Adrenal gland (tissue), 12 donors: ENCODE measurements around the gene PRSS56. TPM values are rescaled to one million over a fixed set of nuclear protein-coding genes. Genes with fewer than 3 reads are reported as not detected.

Experiments used
- DNase-seq, 7 donors: peaks; one replicate each; pipeline ENCODE4 v3.0.0-alpha.2; 2019 to 2020
- H3K27ac ChIP-seq, 5 donors: fragments of 200-600 bp; sonication (generic) in 4 of 5; 1 replicate in 3 of 5; 2 replicates in 2 of 5; pipeline versions ENCODE4 v1.5.1 to v1.8.0; 2016 to 2020; ENCODE audit warnings: mild to moderate bottlenecking in 1 of 5
- H3K27me3 ChIP-seq: fragments of 200-600 bp; 2 replicates; pipeline ENCODE4 v1.8.0; 2021
- H3K36me3 ChIP-seq, 2 donors: fragments of 200-600 bp; replicated peaks in 1 of 2; 1 replicate in 1 of 2; 2 replicates in 1 of 2; pipeline versions ENCODE4 v1.5.1 to v1.8.0; 2018 to 2022
- H3K4me1 ChIP-seq, 2 donors: fragments of 200-600 bp; replicated peaks in 1 of 2; 1 replicate in 1 of 2; 2 replicates in 1 of 2; pipeline versions ENCODE4 v1.5.1 to v1.8.0; 2018 to 2021
- H3K4me3 ChIP-seq, 4 donors: fragments of 200-600 bp; sonication (generic) in 3 of 4; one replicate each; pipeline ENCODE4 v1.5.1; 2016 to 2018
- H3K9me3 ChIP-seq, 3 donors: fragments of 200-600 bp; sonication (generic) in 1 of 3; replicated peaks in 1 of 3; 1 replicate in 2 of 3; 2 replicates in 1 of 3; pipeline versions ENCODE4 v1.5.1 to v1.8.0; 2016 to 2021
- CTCF ChIP-seq, 6 experiments: fragments of 450-650 bp in 4 of 6; fragments of 200-600 bp in 2 of 6; sonication (generic) in 1 of 6; IDR thresholded peaks; 1 replicate in 5 of 6; 2 replicates in 1 of 6; pipeline versions ENCODE4 v1.5.1 to v1.8.0; 2016 to 2021; ENCODE audit warnings: antibody characterized with exemption in 6 of 6, mild to moderate bottlenecking in 2 of 6, moderate library complexity in 1 of 6
- POLR2A ChIP-seq, 2 donors: fragments of 450-650 bp; IDR thresholded peaks; one replicate each; pipeline ENCODE4 v1.6.1; 2017; ENCODE audit warnings: antibody characterized with exemption in 2 of 2, mild to moderate bottlenecking in 2 of 2, moderate library complexity in 1 of 2
- WGBS, 4 donors: extraction: QIAGEN DNeasy Blood & Tissue Kit in 2 of 4; methylation state at CpG; one replicate each; pipeline versions ENCODE4 v1.1.5 to v1.1.7; 2013 to 2017; 5-methylcytosine and 5-hydroxymethylcytosine counted together
- intact Hi-C, 2 donors: fragments of 100-400 bp; cut with DNase I; formaldehyde crosslinking; loops; one replicate each; pipeline versions ENCODE4 v1.14.1 to v1.15.0; 2022 to 2023
- polyA plus RNA-seq, 3 donors: library from polyadenylated mRNA; stranded (reverse); fragments of 200-250 nt in 2 of 3; fragments of 350-450 nt in 1 of 3; fragmentation: Illumina TruSeq in 1 of 3; extraction: RNeasy Lipid Tissue Mini Kit (QIAGEN cat#74804) in 1 of 3; gene quantifications; one replicate each; pipeline ENCODE4 v1.2.3, GENCODE V29; 2013 to 2014
- total RNA-seq, 9 donors: library from RNA; depleted of rRNA in 4 of 9; stranded (reverse); fragments of >200 nt in 4 of 9; fragments of 120-200 nt in 1 of 9; fragmentation: NEBNext Ultra II Directional in 1 of 9; extraction: Animal tissue kit (Norgen Biotek cat#: 25700) in 1 of 9; gene quantifications; one replicate each; pipeline versions ENCODE4 v1.1.0 to v1.2.4, GENCODE V29; 2013 to 2023
- donor health status: healthy with polysubstance abuse.
- donor health status: Bipolar disorder and iron deficiency.
- donor health status: DM: yes; HTN: yes; CAD: no.
- donor health status: DM: no; HTN: no; CAD: no.
- donor health status: DM: no; HTN: no; CAD: no.
- donor health status: DM: yes; HTN: yes; CAD: no.

The PRSS56 gene
- total and polyA plus RNA-seq, 12 donors = 0.06 to 0.28 (median 0.07) TPM; not detected in 9

GRCh38 chr2:232523682-232524597 lies 3.8 kb downstream of the PRSS56 start:
- peaks cover 36% of the 10 kb centered on the region for H3K27me3 ChIP-seq

GRCh38 chr2:232524771-232525170 lies 4.6 kb downstream of the PRSS56 start:
- no peaks in the 10 kb centered on the region for H3K9me3 ChIP-seq
- peaks cover 7 to 23% of the 10 kb centered on the region in 2 donors for H3K4me1 ChIP-seq
- no peak overlapping the region for H3K4me3 ChIP-seq
- intact Hi-C loops = loop anchor here in 1 of 2 donors (10.0 kb wide), 1 partner anchor 620 kb away; no protein-coding TSS in a partner anchor
- TF ChIP-seq POLR2A (IDR thresholded peaks at IDR 0.05) = no peak
- no peak for TF ChIP-seq CTCF (IDR thresholded peaks at IDR 0.05)
- H3K36me3 ChIP-seq = no peaks in the 10 kb centered on the region
- DNase-seq = no peak
- peaks cover 36% of the 10 kb centered on the region for H3K27me3 ChIP-seq
- no peak overlapping the region for H3K27ac ChIP-seq
- 57 to 83% (median 65%) methylated on average over 1 to 6 of the region's 6 CpGs for WGBS, 4 donors

More at GRCh38 chr2:232523682-232524597, 3.8 kb downstream of the PRSS56 start:
- peak in 3 of 7 donors; percentile 43 to 51 (median 44) for DNase-seq
- H3K36me3 ChIP-seq = no peaks in the 10 kb centered on the region
- H3K27ac ChIP-seq = no peak overlapping the region
- intact Hi-C loops = loop anchor here in 1 of 2 donors (2.0 to 10.0 kb wide), 2 partner anchors 79 to 619 kb away; no protein-coding TSS in a partner anchor
- WGBS, 4 donors = 2 to 18% (median 7%) methylated on average over 3 to 75 of the region's 75 CpGs
- peaks cover 7 to 23% of the 10 kb centered on the region in 2 donors for H3K4me1 ChIP-seq
- H3K4me3 ChIP-seq = peak overlapping the region in 1 of 4 donors; percentile 40
- H3K9me3 ChIP-seq = no peaks in the 10 kb centered on the region
- TF ChIP-seq POLR2A (IDR thresholded peaks at IDR 0.05) (no peak), CTCF (IDR thresholded peaks at IDR 0.05) (no peak)

- Histone ChIP-seq H3K4me3 (no peak overlapping the region), H3K27ac (no peak overlapping the region), H3K36me3 (no peaks in the 10 kb centered on the region), H3K9me3 (no peaks in the 10 kb centered on the region), H3K4me1 (peaks cover 7 to 23% of the 10 kb centered on the region in 2 donors), H3K27me3 (peaks cover 36% of the 10 kb centered on the region)
- TF ChIP-seq POLR2A (IDR thresholded peaks at IDR 0.05) = no peak
- TF ChIP-seq CTCF (IDR thresholded peaks at IDR 0.05) = no peak
- no peak for DNase-seq
- 78 to 93% (median 84%) methylated on average over 2 to 14 of the region's 14 CpGs for WGBS, 4 donors
- intact Hi-C loops = loop anchor here in 1 of 2 donors (10.0 kb wide), 1 partner anchor 620 kb away; no protein-coding TSS in a partner anchor
Observed at GRCh38 chr2:232525199-232525598, 5.0 kb downstream of the PRSS56 start.

GRCh38 chr2:232525791-232526371 lies 5.7 kb downstream of the PRSS56 start, which contains the start of gene CHRND:
Gene CHRND (plus strand): TSS chr2:232526160. CDS start chr2:232526216, 56 bp downstream.
- Histone ChIP-seq H3K36me3 (no peaks in the 10 kb centered on the region), H3K4me1 (peaks cover 7 to 23% of the 10 kb centered on the region in 2 donors), H3K27me3 (peaks cover 36% of the 10 kb centered on the region), H3K27ac (no peak within 1 kb of the TSS), H3K4me3 (no peak within 1 kb of the TSS), H3K9me3 (no peaks in the 10 kb centered on the region)
- intact Hi-C loops = loop anchor here in 1 of 2 donors (10.0 kb wide), 1 partner anchor 621 kb away; no protein-coding TSS in a partner anchor
- WGBS, 4 donors = 10 to 38% (median 16%) methylated on average over 5 to 18 of the region's 18 CpGs; no CpG with 5 or more reads in 1 of the 4 donors
- DNase-seq = peak; percentile 67 to 81 (median 76)
- TF ChIP-seq POLR2A (IDR thresholded peaks at IDR 0.05) = no peak
- TF ChIP-seq CTCF (IDR thresholded peaks at IDR 0.05) = no peak
